Measurements from ENCODE around the gene RCBTB1. TPM values are rescaled to one million over a fixed set of nuclear protein-coding genes. Genes with fewer than 3 reads are reported as not detected.
"Not testable (repeated sequence)": the region's sequence is repeated elsewhere in the genome, so short reads cannot be mapped to it uniquely, and the experiment has no call there.

Gene RCBTB1
- polyA plus RNA-seq, 3 donors = 36.7 to 45.8 (median 45.4) TPM

GRCh38 chr13:49565461-49565860 is 19.9 kb downstream of the RCBTB1 start:
- DNase-seq = not testable (repeated sequence)

DNA sequence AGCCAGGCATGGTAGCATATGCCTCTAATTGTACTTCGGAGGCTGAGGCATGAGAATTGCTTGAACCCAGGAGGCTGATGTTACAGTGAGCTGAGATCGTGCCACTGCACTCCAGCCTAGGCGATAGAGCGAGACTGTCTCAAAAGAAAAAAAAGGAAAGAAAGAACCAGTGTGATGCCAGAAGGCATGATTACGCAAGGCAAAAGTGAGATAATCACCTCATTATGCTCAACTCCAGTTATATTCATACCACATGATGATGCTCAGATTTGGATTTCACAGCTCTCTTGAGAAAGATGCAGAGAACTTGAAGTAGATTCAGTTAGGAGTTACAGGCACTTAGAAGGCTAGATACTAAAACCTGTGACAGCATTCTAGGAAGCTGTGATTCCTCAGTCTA is 21.8 kb downstream of the RCBTB1 start:
- DNase-seq = no peak

DNA sequence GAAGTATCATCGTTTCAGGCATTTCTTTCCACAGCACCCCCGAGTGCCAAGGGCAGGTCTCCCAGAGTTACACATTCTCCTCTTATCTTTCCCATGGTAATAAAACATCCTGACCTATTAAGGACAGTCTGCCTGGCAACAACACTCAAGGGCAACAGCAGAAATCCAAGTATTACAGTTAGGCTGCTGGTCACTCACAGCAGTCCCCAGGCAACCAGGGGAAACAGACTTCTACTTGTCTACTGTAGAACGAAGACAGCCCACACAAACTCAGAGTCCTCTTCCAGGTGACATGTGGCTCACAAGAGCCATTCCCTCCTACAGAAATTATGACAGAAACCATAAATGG is 24.3 kb downstream of the RCBTB1 start:
- DNase-seq = no peak

DNA sequence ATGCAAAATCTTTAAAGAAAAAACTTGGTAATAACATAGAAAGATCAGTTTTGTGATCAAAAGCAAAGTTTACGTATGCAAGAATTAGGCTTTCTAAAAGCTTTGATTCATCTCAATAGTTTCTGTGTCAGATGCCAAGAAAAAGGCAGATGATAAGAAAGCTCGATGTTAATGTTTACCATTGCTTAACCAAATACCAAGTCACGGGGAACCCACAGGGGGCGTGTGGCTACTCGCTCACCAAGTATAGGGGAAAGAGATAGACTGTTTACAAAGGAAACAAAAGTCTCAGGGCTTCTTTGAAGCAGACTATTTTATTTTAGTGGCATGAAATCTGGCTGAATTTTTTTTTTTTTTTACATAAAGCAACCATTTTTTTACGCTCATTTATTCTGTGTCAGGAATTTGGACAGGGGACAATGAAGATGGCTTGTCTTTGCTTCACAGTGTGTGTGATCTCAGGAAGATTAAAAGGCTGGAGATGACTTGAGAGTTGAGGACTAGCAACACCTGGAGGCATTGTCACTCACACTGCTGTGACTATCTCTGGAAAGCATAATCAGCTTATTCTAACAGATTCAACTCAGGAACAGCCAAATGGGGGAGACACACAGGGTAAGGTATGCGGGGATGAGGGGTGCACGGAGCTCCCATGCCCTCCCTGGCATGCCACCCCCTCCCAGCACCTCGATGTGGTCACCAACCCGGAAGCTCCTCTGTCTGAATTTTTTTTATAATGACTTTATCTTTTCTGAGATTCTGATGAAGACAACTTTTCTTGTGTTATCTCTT is 24.9 kb downstream of the RCBTB1 start:
- peak; percentile 27 for DNase-seq

- DNase-seq = no peak
Measured at GRCh38 chr13:49559006-49559405, 26.4 kb downstream of the RCBTB1 start.

GRCh38 chr13:49554387-49554786 is 31.0 kb downstream of the RCBTB1 start:
- no peak for DNase-seq

GRCh38 chr13:49553888-49554287 is 31.5 kb downstream of the RCBTB1 start:
- DNase-seq = no peak

- no peak for DNase-seq
Measured at GRCh38 chr13:49550942-49551644, 34.3 kb downstream of the RCBTB1 start.

DNA sequence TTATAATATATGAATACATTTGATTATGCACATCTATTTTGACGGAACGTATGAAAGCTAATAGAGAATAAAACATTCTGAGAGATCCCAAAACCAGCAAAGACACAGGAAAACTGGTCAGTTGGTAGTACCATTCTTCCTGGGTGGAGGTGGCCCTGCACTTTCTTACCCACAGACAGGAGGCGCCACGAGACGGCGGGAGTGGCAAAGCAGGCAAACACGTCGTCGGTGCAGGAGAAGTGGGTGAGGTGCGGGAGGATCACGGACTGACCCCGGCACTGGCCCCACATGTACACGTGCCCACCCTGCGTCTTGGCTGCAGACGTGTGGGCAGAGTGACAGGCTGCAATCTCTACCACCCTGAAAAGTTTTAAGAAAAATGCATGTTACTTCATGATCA is 36.1 kb downstream of the RCBTB1 start:
- DNase-seq = no peak

GRCh38 chr13:49546561-49546960 is 38.8 kb downstream of the RCBTB1 start:
- DNase-seq = no peak

DNA sequence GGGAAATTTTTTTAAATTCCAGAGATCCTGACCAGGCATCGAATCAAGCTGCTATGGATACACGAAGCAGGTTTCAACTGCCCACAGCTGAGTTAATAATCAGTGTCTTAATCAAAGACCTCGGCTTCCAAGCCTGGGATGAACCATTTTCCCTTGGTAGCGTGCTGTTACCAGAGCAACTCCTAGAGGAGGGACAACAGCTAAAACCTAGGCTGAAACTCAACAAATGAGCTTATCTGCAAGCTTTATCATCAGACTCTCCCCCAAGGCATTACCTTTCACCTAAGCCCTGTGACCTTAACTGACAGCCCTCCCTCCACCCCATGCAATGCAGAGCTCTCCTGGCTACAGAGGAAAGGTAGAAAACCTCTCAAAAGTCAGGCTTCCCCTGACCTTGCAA is 39.7 kb downstream of the RCBTB1 start:
- no peak for DNase-seq

DNA sequence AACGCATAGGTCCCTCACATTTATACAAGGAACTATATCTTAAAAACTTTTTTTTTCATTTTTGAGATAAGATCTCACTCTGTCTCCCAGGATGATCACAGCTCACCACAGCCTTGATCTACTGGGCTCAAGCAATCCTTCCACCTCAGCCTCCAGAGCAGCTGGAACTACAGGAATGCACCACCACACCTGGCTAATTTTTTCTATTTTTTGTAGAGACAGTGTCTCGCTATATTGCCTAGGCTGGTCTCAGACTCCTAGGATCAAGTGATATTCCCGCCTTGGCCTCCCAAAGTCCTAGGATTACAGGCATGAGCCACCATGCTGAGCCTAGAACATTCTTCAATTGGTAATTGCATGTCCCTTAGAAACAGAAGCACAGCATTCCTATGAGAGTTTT is 41.7 kb downstream of the RCBTB1 start:
- no peak for DNase-seq

DNA sequence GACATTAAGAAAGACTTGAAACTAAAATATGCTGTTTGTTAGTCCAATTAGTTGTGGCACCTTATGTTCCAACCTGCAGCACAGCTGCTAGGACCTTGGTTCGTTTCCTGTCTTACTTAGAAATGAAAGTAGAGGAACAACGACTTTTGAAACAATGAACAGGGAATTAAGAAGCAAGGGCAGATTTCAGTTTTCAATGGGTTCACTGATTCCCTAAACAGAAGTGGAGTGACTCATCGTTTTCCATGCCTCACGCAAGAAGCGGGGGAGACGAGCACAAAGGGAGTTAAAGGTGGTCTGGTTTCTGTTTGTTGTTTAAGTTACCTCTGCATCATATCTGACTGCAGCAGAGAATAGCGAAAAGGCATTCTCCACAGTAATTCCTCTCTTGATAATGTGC is 44.8 kb downstream of the RCBTB1 start:
- DNase-seq = no peak

DNA sequence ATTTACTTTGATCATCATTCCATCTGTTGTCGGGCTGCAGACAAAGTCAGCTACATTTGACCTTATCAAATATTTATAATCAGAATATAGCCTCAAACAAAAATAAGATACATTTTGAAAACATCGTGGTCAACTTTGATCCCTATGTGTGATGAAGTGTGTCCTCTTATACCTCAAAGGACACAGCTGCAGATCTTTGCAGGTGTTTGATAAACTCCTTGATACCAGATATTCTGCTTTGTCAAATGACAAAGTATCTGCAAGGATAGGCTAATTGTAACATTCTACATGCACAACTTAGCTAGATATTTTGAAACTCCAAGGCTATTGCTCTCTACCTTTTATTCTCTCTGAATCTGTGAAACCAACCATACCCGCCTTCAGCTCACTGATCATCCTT is 45.6 kb downstream of the RCBTB1 start:
- DNase-seq = no peak

DNA sequence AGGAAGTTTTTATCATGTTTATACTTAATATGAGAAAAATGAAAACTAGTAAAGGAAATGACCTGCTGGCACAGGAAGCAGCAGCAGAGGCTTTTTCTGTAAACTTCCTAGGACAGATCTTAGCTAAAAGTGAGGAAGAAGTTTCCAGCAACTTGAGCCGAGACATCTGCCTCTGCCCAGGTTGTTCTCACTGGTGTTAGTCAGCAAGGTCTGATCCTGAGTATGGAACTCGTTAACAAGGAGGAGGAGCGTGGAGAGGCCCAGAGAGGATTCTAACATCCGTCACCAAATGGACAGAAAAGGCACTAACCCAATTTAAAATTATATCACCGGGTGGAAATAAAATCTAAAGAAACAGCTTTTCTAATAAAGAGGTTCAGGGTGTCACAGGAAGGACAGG is 46.0 kb downstream of the RCBTB1 start:
- no peak for DNase-seq

GRCh38 chr13:49538404-49538803 is 47.0 kb downstream of the RCBTB1 start:
- no peak for DNase-seq

DNA sequence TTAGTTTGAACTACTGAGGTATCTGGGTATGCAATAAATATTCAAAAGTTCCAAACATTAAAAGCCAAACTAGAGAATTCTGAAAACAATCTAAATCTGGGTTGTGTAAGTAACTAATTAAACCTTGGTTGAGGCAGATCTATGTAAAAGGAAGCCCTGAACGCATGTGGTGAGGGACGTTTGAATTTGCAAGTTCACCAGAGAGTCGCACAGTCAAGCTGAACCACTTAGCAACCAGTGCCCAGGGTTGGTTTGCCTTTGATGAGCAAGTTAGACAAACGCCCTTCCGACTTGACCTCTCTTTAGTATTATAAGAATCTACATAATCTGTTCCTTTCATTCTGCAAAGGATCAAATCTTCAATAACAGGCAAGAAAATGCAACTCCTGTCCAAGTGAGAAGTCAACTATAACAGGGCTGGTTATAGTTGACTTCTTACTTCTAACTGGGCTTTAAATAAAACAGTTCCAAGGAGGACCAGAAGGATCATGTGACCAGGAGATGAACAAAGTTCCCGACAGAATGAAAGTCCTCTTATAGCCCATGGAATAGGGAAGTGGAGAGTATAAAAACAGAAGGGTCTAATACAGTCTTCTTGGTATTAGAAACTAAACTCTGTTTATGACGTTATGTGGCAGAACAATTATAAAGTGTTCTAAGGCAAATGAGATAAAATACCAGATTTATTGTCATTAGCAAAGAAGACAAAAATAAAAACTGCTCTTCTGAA is 49.0 kb downstream of the RCBTB1 start:
- DNase-seq = no peak

DNA sequence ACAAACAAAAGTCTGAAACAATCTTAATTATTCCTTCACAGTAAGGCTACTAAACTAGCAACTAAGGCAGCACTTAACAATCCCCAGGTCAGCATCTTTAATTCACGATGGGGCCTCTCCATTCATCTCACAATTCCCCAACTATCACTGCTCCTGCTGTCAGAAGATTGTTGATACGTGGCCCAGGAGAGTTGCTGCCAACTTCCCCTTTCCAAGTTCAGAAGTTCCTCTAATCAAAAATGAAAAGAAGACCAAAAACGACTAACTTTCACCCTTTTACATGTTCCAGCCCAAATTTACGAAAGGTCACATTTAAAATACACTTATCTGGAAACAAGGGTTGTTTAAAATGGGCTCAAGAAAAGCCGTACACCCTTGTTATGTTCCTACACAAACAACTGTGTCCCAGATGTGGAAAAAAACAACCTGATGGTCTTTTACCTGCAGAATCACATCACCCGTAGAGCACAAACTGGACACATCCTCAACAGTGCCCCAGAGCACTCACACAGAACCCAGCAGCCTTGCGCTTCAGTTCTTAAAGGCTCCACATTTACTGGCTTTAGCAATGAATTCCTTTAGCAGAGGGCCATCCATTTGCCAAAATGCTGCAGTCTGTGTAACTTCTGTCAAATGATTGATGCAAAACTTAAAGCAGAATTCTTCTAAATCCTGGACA is 51.6 kb downstream of the RCBTB1 start:
- no peak for DNase-seq

DNA sequence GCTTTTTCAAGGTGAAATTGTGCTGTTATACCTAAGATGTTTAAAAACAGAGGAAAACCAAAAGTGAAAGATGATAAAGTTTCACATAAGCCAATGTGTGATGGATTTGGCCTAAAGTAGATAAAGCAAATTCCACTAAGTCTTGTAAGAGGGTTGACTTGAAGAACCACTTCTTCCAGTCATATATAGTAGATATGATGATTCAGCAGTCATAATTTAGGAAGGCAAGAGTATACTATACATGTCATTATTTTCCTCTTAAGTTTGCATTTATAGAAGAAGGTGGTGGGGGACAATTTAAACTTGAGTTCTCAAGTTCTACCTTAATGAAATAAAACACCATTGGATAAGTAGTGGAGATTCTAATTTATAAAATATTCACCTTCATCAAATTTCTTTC is 52.3 kb downstream of the RCBTB1 start:
- no peak for DNase-seq

DNA sequence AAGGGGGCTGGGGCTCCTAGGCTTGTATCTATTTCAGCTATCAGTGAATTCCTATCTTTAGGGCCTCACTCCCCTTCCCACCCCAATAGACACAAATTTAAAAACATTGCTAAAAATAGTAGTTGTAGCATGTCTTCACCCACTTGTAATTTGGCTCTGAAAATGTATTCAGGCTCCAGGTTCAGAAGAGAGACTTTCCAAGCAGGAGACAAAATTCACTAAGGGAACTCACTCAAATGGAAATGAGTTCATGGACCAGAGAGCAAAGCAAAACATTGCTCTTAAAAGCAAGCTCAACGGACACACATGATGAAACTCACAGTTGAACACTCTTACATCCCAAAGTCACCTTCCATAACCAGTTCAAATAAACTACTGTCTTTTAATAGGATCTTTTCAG is 52.8 kb downstream of the RCBTB1 start:
- DNase-seq = peak; percentile 16

DNA sequence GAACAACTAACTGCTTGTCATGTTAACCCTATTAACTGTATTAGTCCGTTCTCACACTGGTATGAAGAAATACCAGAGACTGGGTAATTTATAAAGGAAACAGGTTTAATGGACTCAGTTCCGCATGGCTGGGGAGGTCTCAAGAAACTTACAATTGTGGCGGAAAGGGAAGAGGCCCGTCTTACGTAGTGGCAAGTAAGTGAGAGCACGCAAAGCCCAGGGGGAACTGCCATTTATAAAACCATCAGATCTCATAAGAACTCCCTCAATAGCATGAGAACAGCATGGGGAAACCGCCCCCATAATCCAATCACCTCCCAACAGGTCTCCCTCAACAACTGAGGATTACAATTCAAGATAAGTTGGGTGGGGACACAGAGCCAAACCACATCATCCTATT is 54.9 kb downstream of the RCBTB1 start:
- DNase-seq = peak; percentile 45

GRCh38 chr13:49528161-49528560 is 57.2 kb downstream of the RCBTB1 start:
- no peak for DNase-seq

All from renal pelvis (tissue), 4 donors.